HAP-1 (cell line): ENCODE measurements around the gene TLR10.
"Not testable (repeated sequence)": the region's sequence is repeated elsewhere in the genome, so short reads cannot be mapped to it uniquely, and the experiment has no call there.

ENCODE experiments used
- DNase-seq, 2 experiments: peaks; one replicate each; pipeline ENCODE4 v3.0.0-alpha.2; 2016 to 2020; ENCODE audit warnings: low spot score in 2 of 2
- H3K27me3 ChIP-seq: fragments of 250-450 bp; sonication (Bioruptor Pico); 2 replicates; pipeline ENCODE4 v1.5.1; 2020; ENCODE audit warnings: low read depth, mild to moderate bottlenecking, moderate library complexity
- H3K36me3 ChIP-seq: fragments of 250-450 bp; sonication (Bioruptor Pico); replicated peaks from 2 replicates; pipeline ENCODE4 v1.5.1; 2020; ENCODE audit warnings: mild to moderate bottlenecking
- H3K4me1 ChIP-seq: fragments of 250-450 bp; sonication (Bioruptor Pico); 2 replicates; pipeline ENCODE4 v1.5.1; 2020; ENCODE audit warnings: mild to moderate bottlenecking
- H3K4me3 ChIP-seq: fragments of 250-450 bp; sonication (Bioruptor Pico); 2 replicates; pipeline ENCODE4 v1.5.1; 2020; ENCODE audit warnings: mild to moderate bottlenecking, moderate library complexity
- H3K9me3 ChIP-seq: fragments of 250-450 bp; sonication (Bioruptor Pico); 2 replicates; pipeline ENCODE4 v1.5.1; 2020; ENCODE audit warnings: mild to moderate bottlenecking, moderate library complexity
- in situ Hi-C: fragments of 300-500 bp; cut with MboI; formaldehyde crosslinking; loops from 3 replicates; pipeline ENCODE4 v1.14.3; 2020; ENCODE audit warnings: low sequenced_read_pairs, inconsistent platforms, mixed read lengths

Gene TLR10

GRCh38 chr4:38766940-38767339 is 15.8 kb downstream of the TLR10 start:
- DNase-seq, H3K9me3 ChIP-seq, H3K36me3 ChIP-seq, H3K4me1 ChIP-seq, H3K4me3 ChIP-seq, H3K27me3 ChIP-seq: not testable (repeated sequence)
- in situ Hi-C loops: loop anchor here (10.0 kb wide), 2 partner anchors 78 to 368 kb away; no protein-coding TSS in a partner anchor

DNA sequence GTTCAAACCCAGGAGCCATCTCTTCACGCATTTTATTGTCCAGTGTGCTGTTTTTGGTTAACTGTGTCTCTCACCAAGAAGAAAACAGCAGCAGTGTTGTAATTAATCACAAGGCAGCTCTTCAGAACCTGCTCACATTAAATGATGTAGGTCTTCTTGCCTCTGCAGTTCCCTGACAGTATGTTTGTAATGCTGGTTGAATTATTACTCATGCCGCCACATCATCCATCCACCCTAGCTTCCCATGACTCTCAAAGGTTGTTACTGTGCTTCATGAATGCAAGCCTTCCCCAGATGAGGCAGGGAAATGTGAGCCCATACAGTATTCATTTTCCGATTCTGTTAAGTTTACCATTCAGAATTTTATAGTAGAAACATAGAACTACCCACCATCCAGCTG is 17.4 kb downstream of the TLR10 start:
- Histone ChIP-seq H3K27me3 (no peaks in the 10 kb centered on the region), H3K4me3 (no peak overlapping the region), H3K9me3 (no peaks in the 10 kb centered on the region), H3K4me1 (no peaks in the 10 kb centered on the region), H3K36me3 (no peaks in the 10 kb centered on the region)
- no peak for DNase-seq
- in situ Hi-C loops: loop anchor here (10.0 kb wide), 2 partner anchors 79 to 369 kb away; no protein-coding TSS in a partner anchor

DNA sequence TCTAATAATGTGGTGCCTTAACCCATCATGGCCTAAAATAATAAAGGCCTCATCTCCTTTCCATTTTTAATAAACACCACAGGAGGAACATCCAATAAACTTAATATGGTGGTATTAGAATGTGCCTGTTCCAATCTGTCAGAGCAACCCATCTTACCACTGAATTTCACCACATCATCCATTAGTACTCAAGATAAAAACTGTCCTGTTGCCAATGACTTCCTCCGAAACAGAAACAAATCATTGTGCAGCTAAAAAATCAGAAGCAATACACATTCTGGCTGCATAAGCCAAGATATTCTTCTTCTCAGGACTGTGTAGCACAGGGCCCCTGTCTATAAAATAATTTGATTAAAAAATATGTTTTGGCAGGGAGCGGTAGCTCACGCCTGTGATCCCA is 18.5 kb downstream of the TLR10 start:
- H3K36me3 ChIP-seq: no peaks in the 10 kb centered on the region
- in situ Hi-C loops: loop anchor here (10.0 kb wide), 2 partner anchors 81 to 371 kb away; no protein-coding TSS in a partner anchor
- H3K9me3 ChIP-seq: no peaks in the 10 kb centered on the region
- no peaks in the 10 kb centered on the region for H3K4me1 ChIP-seq
- no peak overlapping the region for H3K4me3 ChIP-seq
- DNase-seq: no peak
- no peaks in the 10 kb centered on the region for H3K27me3 ChIP-seq

GRCh38 chr4:38762560-38762959 is 20.2 kb downstream of the TLR10 start:
- Histone ChIP-seq H3K9me3 (no peaks in the 10 kb centered on the region), H3K27me3 (no peaks in the 10 kb centered on the region), H3K4me3 (no peak overlapping the region), H3K4me1 (no peaks in the 10 kb centered on the region), H3K36me3 (no peaks in the 10 kb centered on the region)
- in situ Hi-C loops: loop anchor here (10.0 kb wide), 2 partner anchors 82 to 372 kb away; no protein-coding TSS in a partner anchor
- DNase-seq: no peak

DNA sequence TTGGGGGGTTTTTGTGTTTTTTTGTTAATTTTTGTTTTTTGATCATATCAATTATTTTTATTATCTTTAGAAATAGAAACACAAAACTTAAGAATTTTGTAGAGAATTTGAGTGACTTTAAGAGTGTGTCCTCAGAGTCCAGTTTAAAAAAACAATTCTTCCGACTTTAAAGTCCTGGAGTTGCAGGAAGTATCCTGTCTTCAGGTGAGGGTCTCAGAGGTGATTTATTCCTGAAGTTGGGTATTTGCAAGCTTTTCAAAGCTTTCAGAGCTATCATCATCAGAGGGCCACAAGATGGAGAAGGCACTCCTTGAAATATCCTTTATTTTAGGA is 23.0 kb downstream of the TLR10 start:
- in situ Hi-C loops: loop anchor here (10.0 kb wide), 2 partner anchors 85 to 375 kb away; no protein-coding TSS in a partner anchor
- no peaks in the 10 kb centered on the region for H3K27me3 ChIP-seq
- no peaks in the 10 kb centered on the region for H3K4me1 ChIP-seq
- no peaks in the 10 kb centered on the region for H3K36me3 ChIP-seq
- no peak overlapping the region for H3K4me3 ChIP-seq
- DNase-seq: no peak
- no peaks in the 10 kb centered on the region for H3K9me3 ChIP-seq

DNA sequence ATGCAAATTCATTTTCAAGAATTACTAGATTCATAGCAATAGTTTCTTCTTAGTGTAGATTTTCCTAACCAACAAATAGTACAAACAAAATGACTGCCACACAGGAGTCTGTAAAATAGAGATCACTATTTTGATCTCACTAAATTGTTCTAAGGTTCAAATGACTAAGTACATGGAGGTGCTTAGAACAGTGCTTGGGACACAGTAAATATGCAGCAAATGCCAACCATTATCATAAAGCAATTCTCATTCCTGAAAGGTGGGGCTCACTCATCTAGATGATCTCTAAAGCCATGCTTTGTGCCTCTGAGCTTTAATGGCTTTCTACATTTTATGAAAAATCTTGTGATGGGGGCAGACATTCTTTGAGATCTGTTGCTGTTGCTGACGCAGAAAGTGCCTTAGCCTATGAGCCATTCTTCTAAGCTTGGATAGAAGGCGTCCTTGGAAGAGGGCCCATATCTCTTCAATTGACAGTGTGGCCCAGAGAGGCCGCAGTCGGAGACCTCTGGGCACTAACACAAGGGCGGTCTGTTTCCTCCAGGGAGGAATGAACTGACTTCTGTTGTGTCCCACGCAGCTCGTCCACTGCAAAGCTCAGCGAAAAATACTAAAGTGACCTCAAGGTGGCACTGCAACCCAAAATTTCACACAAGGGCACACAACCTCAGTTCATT is 23.5 kb downstream of the TLR10 start:
- no peaks in the 10 kb centered on the region for H3K4me1 ChIP-seq
- peak; percentile 17 to 72 for DNase-seq
- H3K27me3 ChIP-seq: no peaks in the 10 kb centered on the region
- in situ Hi-C loops: no loop called here
- no peaks in the 10 kb centered on the region for H3K36me3 ChIP-seq
- no peak overlapping the region for H3K4me3 ChIP-seq
- H3K9me3 ChIP-seq: no peaks in the 10 kb centered on the region

DNA sequence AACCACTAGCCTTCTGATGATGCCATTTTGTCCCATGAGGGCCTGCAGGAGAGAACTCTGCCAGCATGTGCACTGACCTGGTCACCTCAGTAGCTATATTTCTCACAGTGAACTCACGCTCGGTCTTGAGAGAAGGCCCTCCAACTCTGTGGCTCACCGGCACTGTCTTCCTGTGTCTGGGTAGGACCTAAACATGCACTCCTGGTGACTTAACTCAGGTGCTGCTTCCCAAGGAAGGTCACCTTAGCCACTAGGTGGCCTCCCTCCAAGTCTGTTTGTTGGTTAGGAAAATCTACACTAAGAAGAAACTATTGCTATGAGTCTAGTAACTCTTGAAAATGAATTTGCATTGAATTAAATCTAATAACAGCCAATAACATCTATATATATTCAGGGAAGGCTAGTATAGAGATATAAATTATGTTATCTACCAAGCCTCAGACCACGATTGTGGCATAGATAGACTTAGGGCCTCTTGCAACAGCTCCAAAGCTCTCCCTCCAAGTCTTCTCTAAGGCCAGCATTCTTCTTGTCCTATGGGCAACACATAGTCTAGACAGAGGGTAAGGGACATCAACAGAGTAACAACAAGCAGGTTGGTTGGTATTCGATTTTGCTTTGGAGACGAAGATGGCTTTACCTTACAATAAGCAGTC is 24.7 kb downstream of the TLR10 start:
- no peak for DNase-seq
- no peak overlapping the region for H3K4me3 ChIP-seq
- peaks cover 5% of the 10 kb centered on the region for H3K4me1 ChIP-seq
- no peaks in the 10 kb centered on the region for H3K9me3 ChIP-seq
- H3K27me3 ChIP-seq: no peaks in the 10 kb centered on the region
- no peaks in the 10 kb centered on the region for H3K36me3 ChIP-seq
- in situ Hi-C loops: no loop called here

DNA sequence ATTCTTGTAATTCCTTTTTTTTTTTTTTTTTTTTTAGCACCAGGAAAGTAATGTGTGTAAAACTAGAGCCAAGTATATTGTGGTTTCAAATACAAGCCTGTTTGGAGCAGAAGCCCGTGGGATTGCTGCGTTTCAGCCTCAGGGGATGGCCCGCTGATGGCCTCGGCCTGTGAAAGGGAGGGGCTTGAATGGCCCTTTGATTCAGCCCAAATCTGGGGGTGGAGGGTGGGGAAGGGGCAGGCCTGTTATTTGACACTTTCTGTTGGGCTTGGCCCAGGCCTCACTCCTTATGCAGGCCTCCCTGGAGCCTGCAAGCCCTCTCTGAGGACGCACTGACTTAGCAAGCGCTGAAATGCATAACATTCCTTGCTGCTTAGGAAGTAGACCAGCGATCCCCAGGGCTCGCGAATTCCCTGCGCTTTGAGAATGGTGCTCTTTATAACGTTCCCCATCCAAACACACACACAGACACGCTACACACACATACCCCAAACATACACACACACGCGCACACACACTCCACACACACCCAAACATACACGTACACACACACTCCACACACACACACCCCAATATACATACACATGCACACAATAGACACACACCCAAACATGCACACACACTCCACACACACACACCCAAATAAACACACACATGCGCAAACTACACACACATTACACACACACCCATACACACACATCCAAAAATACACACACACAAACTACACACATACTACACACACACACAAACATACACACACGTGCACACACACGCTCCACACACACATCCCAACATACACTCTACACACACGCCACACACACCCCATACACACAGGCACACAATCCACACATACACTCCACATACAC is 29.6 kb downstream of the TLR10 start:
- peaks cover 7% of the 10 kb centered on the region for H3K4me1 ChIP-seq
- in situ Hi-C loops: no loop called here

GRCh38 chr4:38752372-38752940 is 30.3 kb downstream of the TLR10 start:
- H3K9me3 ChIP-seq: 0 out of 2 replicates have a peak, but pooled peaks cover 3% of the 10 kb centered on the region
- no peak for DNase-seq
- no peaks in the 10 kb centered on the region for H3K27me3 ChIP-seq
- peaks cover 7% of the 10 kb centered on the region for H3K4me1 ChIP-seq
- H3K4me3 ChIP-seq: no peak overlapping the region
- H3K36me3 ChIP-seq: no peaks in the 10 kb centered on the region
- in situ Hi-C loops: no loop called here

More for the DNA sequence above, 29.6 kb downstream of the TLR10 start:
- H3K4me3 ChIP-seq: no peak overlapping the region
- H3K27me3 ChIP-seq: no peaks in the 10 kb centered on the region
- H3K9me3 ChIP-seq: 0 out of 2 replicates have a peak, but pooled peaks cover under 1% of the 10 kb centered on the region
- DNase-seq: peak; percentile 90 to 93
- no peaks in the 10 kb centered on the region for H3K36me3 ChIP-seq

DNA sequence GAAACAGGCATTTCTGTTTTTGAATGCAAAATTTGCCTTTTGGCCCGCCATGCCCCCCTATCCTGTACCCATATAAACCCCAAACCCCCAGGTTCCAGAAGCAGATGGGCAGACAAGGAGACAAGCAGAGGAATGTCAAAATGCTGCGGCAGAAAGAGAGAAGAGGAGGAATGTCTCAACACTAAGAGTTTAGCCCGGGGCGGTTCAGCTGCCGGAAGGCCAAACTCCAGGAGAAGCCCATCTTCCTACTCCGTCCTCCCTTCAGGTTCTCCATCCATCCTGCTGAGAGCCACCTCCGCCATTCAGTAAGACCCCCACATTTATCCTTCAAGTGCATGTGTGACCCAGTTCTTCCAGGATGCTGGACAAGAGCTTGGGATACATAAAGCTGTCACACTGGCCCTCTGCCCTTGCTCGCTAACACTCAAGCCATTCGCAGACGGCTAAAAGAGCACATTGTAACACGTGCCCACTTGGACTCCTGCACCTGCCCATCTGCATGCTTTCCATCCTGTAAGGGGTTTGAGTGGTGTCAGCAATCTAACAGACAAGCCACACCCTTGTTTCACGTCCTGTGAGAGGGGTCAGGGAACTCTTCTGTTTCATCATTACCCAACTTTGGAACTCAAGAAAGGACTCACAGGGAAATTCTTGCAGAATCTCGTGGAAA is 31.3 kb downstream of the TLR10 start:
- Histone ChIP-seq H3K36me3 (no peaks in the 10 kb centered on the region), H3K9me3 (0 out of 2 replicates have a peak, but pooled peaks cover 3% of the 10 kb centered on the region), H3K4me1 (peaks cover 7% of the 10 kb centered on the region), H3K4me3 (no peak overlapping the region), H3K27me3 (no peaks in the 10 kb centered on the region)
- in situ Hi-C loops: no loop called here
- DNase-seq: no peak

DNA sequence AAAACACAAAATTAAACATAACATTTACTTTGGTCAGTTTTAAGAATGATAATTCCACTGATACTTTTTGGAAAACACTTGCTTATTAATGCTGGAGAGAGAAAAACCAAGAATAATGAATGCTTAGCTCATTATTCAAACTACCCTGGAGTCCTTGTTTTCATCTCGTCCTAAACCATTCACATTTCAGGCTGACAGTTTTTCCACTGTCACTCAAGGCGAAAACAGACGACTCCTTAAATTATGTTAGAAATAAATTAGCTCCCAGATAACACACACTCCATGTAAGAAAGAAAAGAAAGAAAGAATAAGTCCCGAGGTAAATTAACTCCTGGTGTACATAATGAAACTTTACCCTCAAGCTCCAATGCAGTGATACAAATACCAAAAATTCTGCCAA is 33.5 kb downstream of the TLR10 start:
- in situ Hi-C loops: no loop called here
- H3K36me3 ChIP-seq: no peaks in the 10 kb centered on the region
- H3K27me3 ChIP-seq: no peaks in the 10 kb centered on the region
- H3K4me3 ChIP-seq: no peak overlapping the region
- no peak for DNase-seq
- H3K9me3 ChIP-seq: 0 out of 2 replicates have a peak, but pooled peaks cover 3% of the 10 kb centered on the region
- peaks cover 7% of the 10 kb centered on the region for H3K4me1 ChIP-seq

DNA sequence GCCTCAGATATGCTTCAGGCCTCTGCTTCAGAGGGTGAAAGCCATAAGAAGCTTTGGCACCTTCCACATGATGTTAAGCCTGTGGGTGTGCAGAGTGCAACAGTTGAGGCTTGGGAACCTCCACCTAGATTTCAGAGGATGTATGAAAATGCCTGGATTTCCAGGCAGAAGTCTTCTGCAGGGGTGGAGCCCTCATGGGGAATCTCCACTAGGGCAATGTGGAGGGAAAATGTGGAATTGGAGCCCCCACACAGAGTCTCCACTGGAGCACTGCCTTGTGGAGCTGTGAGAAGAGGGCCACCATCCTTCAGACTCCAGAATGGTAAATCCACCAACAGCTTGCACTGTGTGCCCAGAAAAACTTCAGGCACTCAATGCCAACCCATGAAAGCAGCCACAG is 35.2 kb downstream of the TLR10 start:
- no peak for DNase-seq
- in situ Hi-C loops: no loop called here
- H3K4me3 ChIP-seq: no peak overlapping the region

DNA sequence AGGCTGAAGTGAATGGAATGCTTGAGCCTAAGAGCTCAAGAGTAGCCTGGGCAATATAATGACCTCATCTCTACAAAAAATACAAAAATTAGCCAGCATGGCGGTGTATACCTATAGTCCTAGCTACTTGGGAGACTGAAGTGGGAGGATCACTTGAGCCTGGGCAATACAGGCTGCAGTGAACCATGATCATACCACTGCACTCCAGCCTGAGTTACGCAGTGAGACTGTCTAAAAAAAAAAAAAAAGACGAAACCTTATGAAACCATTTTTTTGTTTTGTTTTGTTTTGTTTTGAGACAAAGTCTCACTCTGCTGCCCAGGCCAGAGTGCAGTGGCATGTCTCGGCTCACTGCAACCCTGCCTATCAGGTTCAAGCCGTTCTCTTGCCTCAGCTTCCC is 36.9 kb downstream of the TLR10 start:
- Histone ChIP-seq H3K36me3 (no peaks in the 10 kb centered on the region), H3K9me3 (0 out of 2 replicates have a peak, but pooled peaks cover 3% of the 10 kb centered on the region), H3K4me1 (no peaks in the 10 kb centered on the region), H3K4me3 (no peak overlapping the region), H3K27me3 (no peaks in the 10 kb centered on the region)
- no peak for DNase-seq
- in situ Hi-C loops: no loop called here

More for the DNA sequence above, 35.2 kb downstream of the TLR10 start:
- Histone ChIP-seq H3K27me3 (no peaks in the 10 kb centered on the region), H3K4me1 (peaks cover 2% of the 10 kb centered on the region; the same call in 1 of the 2 replicates), H3K9me3 (0 out of 2 replicates have a peak, but pooled peaks cover 3% of the 10 kb centered on the region), H3K36me3 (no peaks in the 10 kb centered on the region)
